ENCODE measurements around the gene C3. TPM values are rescaled to one million over a fixed set of nuclear protein-coding genes. Genes with fewer than 3 reads are reported as not detected.

Gene C3
- total and polyA plus RNA-seq, 2 of the 13 experiments (the other 11 are each of a cell fraction or from before 2014, with no cell fraction given), result 1,455 to 6,272 TPM

- TF ChIP-seq ZNF724P (CRISPR knock-in tag; IDR thresholded peaks at IDR 0.05; ENCODE audit: borderline replicate concordance) (no peak), SRSF1 (optimal IDR thresholded peaks at IDR 0.05; ENCODE audit: low read depth, low read length) (peak; percentile 63), ZNF143 (CRISPR knock-in tag; IDR thresholded peaks at IDR 0.05) (no peak), CBX1 (IDR thresholded peaks at IDR 0.05; ENCODE audit: low read depth) (no peak), ZNF18 (CRISPR knock-in tag; IDR thresholded peaks at IDR 0.05; ENCODE audit: insufficient replicate concordance) (peak; percentile 58), HNRNPK (IDR thresholded peaks at IDR 0.05; ENCODE audit: low read depth, low read length, poor library complexity, severe bottlenecking) (peak; percentile 58), ZBTB14 (CRISPR knock-in tag; IDR thresholded peaks at IDR 0.05) (no peak), SP5 (CRISPR knock-in tag; IDR thresholded peaks at IDR 0.05; ENCODE audit: borderline replicate concordance, low read depth) (peak; percentile 10; the same call in 1 of the 2 replicates), TFDP2 (CRISPR knock-in tag; IDR thresholded peaks at IDR 0.05) (peak; percentile 55; the same call in 1 of the 2 replicates)
These were observed 20.3 kb upstream of the C3 start (continued) for GRCh38 chr19:6740589-6741343.
